ENCODE measurements around the gene NSMF.

The NSMF gene

DNA sequence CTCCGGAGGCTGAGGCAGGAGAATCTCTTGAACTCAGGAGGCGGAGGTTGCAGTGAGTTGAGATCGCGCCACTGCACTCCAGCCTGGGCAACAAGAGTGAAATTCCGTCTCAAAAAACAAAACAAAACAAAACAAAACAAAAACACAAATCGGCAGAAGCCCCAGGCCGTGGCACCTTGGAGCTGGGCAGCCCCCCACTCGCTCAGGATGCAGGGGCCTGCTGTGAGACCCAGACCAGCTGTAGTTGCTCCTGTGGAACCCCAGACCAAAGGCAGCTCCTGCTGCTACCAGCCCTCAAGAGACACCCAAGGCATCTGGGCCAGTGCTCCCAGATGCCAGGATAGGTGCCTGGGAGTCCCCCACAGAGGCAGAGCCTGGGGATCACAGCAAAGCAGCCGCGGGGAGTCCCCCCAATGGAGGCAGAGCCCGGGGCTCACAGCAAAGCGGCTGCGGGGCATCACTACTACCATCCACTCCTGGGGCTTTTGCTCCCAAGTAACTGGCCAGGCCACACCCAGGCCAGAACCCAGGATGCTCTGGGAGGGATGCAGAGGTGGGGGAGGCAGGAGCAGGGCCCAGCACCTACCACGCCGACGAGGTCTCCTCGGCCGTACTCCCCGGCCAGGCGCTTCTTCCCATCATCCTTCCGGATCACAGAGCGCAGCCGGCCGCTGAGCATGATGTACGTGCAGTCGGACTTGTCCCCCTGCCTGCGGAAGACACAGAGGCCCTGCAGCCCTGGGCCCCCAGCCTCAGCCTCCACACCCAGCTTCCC lies 37.7 kb upstream of the NSMF start:
- no peak for TF ChIP-seq ZFX (IDR thresholded peaks at IDR 0.05; ENCODE audit: borderline replicate concordance)
- TF ChIP-seq, protein P1, sequence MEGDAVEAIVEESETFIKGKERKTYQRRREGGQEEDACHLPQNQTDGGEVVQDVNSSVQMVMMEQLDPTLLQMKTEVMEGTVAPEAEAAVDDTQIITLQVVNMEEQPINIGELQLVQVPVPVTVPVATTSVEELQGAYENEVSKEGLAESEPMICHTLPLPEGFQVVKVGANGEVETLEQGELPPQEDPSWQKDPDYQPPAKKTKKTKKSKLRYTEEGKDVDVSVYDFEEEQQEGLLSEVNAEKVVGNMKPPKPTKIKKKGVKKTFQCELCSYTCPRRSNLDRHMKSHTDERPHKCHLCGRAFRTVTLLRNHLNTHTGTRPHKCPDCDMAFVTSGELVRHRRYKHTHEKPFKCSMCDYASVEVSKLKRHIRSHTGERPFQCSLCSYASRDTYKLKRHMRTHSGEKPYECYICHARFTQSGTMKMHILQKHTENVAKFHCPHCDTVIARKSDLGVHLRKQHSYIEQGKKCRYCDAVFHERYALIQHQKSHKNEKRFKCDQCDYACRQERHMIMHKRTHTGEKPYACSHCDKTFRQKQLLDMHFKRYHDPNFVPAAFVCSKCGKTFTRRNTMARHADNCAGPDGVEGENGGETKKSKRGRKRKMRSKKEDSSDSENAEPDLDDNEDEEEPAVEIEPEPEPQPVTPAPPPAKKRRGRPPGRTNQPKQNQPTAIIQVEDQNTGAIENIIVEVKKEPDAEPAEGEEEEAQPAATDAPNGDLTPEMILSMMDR (IDR thresholded peaks at IDR 0.05) = no peak

DNA sequence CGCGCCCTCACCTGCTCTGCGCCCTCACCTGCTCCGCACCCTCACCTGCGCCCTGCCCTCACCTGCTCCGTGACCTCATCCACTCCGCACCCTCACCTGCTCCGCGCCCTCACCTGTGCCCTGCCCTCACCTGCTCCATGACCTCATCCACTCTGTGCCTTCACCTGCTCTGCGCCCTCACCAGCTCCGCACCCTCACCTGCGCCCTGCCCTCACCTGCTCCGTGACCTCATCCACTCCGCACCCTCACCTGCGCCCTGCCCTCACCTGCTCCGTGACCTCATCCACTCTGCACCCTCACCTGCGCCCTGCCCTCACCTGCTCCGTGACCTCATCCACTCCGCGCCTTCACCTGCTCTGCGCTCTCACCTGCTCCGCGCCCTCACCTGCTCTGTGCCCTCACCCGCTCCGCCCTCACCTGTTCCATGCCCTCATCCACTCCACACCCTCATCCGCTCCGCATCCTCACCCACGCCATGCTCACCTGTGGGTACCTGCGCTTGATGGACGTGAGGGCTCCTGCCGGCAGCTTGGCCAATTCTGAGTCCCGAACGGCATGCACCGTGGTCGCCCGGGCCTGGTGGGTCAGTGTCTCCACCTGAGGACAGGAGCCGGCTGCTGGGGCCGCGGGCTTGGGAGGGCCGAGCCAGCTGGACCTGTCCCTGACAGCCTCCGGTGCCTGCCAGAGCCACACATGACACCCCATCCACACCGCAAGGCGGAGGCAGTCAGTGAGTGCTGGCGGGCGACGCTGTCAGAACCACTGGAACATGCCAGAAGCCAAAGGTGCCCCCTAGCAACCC lies 35.6 kb upstream of the NSMF start:
- no peak overlapping the region for H3K27ac ChIP-seq
- TF ChIP-seq, protein P1 (IDR thresholded peaks at IDR 0.05) = no peak
- no peak for TF ChIP-seq ZFX (IDR thresholded peaks at IDR 0.05; ENCODE audit: borderline replicate concordance)

More for the DNA sequence above, 37.7 kb upstream of the NSMF start:
- H3K27ac ChIP-seq = no peak overlapping the region

DNA sequence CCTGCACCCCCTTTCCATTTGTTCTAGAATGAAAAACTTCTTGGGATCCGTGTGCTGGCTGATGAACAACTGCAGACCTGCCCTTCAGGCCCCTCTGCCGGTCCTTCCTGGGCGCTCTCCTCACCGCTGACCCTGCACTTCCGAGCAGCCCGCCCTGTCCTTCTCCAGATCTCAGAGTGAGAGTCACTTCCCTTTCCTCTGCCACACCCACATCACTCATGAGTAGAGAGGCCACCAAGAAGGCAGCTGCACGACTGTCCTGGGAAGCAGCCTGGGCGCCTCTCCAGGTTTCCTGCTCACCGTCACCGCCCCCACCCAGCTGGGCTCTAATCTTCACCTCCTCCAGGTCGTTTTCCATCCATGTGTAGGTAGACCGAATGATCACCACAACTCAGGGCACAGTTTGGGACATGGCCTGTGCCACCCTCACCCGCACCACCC lies 35.0 kb upstream of the NSMF start:
- no peak overlapping the region for H3K27ac ChIP-seq
- TF ChIP-seq, protein P1 (IDR thresholded peaks at IDR 0.05) = no peak
- no peak for TF ChIP-seq ZFX (IDR thresholded peaks at IDR 0.05; ENCODE audit: borderline replicate concordance)

DNA sequence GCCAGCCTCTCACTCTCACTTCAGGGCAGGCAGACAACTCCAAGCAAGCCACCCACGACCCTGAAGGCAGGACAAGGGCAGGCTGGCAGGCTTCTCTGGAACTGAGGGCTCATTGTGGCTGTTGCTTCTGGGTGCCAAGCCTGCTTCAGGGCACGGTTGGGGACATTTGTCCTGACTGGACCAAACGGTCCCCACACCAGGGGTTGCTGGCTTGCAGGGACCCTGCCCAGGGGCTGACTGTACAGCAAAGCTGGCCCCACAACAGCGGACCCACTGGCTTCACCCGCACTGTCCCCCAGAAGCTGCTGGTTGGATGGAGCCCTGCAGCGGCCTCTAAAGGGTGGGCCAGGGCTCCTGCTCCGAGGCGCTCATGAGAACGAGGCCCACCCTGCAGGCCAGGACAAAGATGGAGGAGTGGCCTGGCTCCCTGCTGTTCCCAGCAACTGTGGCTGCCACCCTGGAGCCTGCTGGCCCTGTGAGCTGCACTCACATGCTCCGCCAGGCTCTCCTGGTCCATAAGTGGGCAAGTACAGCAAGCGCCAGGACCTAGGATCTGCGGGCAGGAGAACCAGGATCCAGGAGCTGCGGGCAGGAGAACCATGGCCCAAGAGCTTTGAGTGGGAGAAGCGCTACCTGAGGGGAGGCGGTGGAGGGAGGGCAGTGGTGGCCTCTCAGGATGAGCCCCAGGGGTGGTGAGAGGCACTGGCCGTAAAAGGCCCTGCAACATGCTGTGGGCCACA lies 34.4 kb upstream of the NSMF start:
- TF ChIP-seq ZFX (IDR thresholded peaks at IDR 0.05; ENCODE audit: borderline replicate concordance) = no peak
- TF ChIP-seq, protein P1 (IDR thresholded peaks at IDR 0.05) = no peak
- peak overlapping the region; percentile 37; the same call in 1 of the 2 replicates for H3K27ac ChIP-seq

DNA sequence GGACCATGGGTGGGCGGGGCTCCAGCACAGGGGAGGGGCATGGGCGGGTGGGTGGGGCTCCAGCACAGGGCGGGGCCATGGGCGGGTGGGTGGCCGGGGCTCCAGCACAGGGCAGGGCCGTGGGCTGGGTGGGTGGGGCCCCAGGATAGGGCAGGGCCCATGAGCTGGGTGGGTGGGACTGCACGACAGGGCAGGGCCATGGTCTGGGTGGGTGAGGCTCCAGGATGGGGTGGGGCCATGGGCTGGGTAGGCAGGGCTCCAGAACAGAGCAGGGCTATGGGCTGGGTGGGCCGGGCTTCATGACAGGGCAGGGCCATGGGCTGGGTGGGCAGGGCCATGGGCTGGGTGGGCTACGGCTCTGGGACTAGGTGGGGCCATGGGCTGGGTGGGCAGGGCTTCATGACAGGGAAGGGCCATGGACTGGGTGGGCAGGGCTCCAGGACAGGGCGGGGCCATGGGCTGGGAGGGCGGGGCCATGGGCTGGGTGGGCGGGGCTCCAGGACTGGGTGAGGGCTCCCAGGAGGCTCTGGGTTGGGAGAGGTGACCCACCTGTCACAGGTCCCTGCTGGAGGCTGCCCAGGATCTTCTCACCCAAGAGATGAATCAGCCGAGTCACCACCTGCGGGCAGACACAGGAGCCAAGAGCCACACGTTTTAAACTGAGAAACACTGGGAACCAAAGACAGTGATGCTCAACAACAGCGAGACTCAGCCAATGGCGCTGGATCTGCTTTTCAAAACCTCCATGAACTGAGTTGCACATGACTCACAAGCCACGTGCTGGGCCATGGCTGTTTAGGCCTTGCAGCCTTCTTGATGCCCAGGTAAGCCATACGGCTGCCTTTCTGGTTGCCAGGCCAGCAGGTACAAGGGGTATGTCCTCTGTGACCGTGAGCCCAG lies 33.6 kb upstream of the NSMF start:
- TF ChIP-seq, protein P1 (IDR thresholded peaks at IDR 0.05) = no peak
- no peak for TF ChIP-seq ZFX (IDR thresholded peaks at IDR 0.05; ENCODE audit: borderline replicate concordance)
- H3K27ac ChIP-seq = peak overlapping the region; percentile 37; the same call in 1 of the 2 replicates

DNA sequence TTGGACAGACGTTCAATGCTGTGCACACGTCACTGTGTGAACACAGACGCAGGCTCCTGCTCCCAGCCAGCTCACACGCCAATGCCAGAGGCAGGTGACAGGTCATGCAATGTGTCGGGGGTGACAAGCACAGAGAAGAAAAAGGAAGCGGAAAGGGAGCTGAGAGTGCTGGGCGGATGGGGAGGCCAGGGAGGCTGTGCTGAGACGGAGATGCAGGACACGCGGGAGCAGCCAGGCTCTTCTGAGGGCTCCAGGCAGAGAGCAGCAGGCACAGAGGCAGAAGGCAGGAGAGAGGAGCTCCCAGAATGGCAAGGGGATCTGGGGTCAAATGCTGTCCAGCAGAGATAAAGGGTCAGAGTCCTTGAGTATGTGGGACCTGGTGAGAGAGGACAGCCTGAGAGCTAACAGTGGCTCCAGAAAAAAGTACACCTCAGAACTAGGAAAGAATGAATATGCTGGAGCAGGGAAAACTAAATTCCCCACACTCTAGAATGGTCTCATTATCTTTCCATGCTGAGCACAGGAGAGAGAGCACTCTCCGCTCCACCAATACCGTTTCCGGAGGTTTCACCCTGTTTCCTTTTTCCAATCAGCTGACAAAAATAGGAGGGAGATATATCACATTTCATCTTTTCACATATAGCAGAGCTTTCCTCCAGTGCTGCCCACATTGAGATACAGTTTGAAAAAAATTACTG lies 32.8 kb upstream of the NSMF start:
- no peak overlapping the region for H3K27ac ChIP-seq
- TF ChIP-seq, protein P1 (IDR thresholded peaks at IDR 0.05) = no peak
- TF ChIP-seq ZFX (IDR thresholded peaks at IDR 0.05; ENCODE audit: borderline replicate concordance) = no peak

Data from 22Rv1 (cell line).